HUDEP-2 (cell line): ENCODE data around the gene NECAB2.

Experiments used
- DNase-seq, 76 experiments: peaks; one replicate each; lab custom pipeline; 2025; ENCODE audit not compliant: unreplicated experiment in 76 of 76; lab: John Stamatoyannopoulos, UW

The NECAB2 gene

GRCh38 chr16:83951544-83951943 lies 16.5 kb upstream of the NECAB2 start:
- no peak for DNase-seq

GRCh38 chr16:83952587-83952939 lies 15.5 kb upstream of the NECAB2 start:
- no peak for DNase-seq

GRCh38 chr16:83952940-83953795 lies 14.9 kb upstream of the NECAB2 start, which contains the start of gene OSGIN1:
Gene OSGIN1, plus strand, starts transcription at chr16:83953240. Its CDS starts 4,432 bp downstream, at chr16:83957672.
- DNase-seq = peak in 74 of 76 experiments; percentile 15 to 88 (median 68)

DNA sequence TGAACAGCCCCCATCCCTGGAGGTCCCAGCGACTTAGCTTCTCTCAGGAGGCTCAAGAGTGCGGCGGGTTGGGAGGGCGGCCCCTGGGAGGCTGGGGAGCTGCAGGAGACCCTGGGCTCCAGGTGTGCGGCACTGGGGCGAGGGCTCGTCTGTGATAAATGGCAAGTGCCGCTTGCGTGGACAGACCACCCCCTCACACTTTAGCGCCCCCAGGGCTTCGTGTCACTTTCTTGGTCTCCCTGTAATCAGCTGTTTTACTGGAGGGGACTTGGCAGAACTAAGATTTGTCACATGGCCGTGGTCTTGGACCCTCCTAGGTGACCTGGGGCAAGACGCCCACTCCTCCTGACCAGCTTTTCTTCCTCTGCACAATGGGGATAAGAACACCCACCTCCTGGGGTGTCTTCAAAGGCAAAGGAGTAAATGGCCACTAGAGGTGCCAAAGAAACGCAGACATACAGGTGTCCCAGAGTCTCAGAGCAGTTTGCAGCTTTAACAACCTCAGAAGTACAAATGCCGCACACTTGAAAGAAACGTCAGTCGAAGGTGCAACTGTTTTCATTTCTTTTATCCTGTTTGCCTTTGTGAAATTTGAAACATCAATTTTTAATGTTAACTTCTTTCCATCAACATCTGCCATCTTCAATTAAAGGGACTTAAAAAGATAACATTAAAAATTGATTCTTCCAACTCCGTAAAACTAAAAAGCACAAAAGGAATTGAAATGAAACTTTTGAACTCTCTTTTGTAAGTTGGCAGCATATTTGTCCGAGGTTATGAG lies 14.1 kb upstream of the NECAB2 start:
- peak in 20 of 76 experiments; percentile 2 to 42 (median 18) for DNase-seq

GRCh38 chr16:83954577-83955016 lies 13.4 kb upstream of the NECAB2 start:
- no peak for DNase-seq

- DNase-seq = no peak
Measured at GRCh38 chr16:83955218-83956130, 12.6 kb upstream of the NECAB2 start.

DNA sequence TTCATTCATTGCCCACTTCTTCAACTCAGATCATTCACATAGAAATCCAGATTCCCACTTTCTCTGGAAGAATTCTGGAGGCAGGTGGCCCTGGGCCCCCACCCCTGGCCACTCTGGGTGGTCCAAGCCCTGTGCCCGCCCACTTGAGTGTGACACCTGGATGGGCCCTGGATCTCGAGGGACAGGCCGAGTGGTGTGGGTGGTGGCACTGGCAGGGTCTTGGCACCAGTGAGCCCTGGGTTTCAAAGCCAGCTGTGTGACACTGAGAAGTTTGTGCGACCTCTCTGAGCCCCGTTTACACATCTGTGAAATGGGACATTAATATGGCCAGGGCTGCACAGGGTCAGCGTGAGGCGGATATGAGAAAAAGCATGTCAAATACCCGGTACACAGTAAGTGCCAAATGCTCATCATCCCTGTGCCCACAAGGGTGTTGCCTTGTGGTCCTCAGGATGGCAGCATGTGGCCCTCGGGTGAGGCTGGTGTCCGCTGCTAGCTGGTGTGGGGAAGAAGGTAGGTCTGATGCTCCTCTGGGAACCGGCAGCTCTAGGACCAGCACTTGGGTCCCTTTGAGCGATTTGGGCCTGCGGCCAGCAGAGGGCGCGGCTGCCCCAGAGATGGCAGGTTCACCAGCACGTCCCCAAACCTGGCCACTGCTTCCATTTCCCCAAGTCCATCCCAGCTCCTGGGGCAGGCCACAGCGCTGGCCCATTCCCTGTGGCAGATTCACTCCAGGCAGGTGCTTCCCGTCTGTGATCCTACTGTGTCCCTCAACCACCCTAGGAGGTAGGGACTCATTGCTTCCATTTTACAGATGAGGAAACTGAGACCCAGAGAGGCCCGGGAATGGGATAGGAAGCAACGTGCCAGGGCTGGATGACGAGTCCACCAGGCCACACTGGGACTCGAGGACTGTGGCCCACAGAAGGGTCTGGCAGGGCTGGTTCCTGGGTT lies 11.4 kb upstream of the NECAB2 start:
- DNase-seq = peak in 71 of 76 experiments; percentile 3 to 84 (median 61)

GRCh38 chr16:83957296-83957855 lies 10.7 kb upstream of the NECAB2 start:
- DNase-seq = no peak

DNA sequence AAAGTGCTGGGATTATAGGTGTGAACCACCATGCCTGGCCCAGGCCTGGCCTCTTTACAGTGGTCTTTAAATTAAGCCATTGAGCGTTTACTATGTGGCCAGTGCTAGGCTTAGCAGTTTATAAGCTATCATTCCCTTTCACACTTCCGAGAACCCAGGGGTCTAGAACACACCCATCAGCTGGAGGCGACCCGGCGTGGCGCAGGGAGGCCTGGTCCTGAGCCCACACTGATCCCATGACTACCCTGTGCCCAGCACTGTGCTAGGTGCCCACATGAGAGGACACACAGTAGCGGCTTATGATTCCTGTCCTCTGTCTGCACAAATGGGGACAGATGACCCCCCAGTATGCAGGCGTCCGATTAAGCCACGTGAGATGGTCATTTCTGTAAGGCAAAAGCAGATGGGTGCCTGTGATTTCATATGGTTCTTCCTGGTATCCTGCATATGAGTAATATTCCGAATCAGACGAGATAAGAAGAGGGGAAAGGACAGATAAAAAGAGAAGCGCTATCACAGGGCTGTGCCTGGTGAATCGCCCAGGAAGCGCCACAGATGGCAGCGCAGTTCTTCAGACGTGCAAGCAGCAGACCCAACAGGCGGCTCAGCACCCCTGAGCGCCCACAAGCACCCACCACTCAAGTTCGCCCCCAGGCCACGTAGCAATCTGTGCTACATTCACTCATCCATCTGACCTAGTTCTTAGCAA lies 9.8 kb upstream of the NECAB2 start:
- peak in 32 of 76 experiments; percentile 6 to 60 (median 26) for DNase-seq

DNA sequence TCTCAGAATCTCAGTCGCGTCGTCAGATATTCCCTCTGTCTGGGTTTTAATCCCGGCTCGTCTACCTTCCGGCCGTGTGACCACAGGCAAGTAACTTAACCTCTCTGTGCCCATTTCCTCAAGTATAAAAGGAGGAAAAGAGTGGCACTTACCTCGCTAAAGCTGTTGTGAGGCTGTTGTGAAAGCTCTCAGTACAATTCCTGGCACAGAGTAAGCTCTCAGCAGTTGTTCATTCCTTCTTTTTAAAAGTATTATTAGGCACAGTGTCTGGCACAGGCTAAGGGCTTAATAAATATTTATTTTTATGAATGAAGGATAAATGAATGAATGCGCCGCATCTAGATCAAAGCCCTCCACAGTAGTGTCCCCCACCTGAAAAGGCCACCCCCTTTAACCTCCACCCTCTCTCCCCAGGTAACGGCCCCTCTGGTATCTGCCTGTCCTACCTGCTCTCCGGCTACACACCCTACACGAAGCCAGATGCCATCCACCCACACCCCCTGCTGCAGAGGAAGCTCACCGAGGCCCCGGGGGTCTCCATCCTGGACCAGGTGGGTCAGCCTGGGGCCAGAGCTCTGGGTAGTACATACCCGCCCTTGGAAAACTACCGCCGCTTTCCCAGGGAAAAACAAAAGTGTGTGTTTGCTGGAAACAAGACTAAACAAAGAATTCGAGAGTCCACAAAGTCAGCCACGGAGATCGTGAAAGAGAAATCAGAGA lies 9.0 kb upstream of the NECAB2 start:
- DNase-seq = no peak

DNA sequence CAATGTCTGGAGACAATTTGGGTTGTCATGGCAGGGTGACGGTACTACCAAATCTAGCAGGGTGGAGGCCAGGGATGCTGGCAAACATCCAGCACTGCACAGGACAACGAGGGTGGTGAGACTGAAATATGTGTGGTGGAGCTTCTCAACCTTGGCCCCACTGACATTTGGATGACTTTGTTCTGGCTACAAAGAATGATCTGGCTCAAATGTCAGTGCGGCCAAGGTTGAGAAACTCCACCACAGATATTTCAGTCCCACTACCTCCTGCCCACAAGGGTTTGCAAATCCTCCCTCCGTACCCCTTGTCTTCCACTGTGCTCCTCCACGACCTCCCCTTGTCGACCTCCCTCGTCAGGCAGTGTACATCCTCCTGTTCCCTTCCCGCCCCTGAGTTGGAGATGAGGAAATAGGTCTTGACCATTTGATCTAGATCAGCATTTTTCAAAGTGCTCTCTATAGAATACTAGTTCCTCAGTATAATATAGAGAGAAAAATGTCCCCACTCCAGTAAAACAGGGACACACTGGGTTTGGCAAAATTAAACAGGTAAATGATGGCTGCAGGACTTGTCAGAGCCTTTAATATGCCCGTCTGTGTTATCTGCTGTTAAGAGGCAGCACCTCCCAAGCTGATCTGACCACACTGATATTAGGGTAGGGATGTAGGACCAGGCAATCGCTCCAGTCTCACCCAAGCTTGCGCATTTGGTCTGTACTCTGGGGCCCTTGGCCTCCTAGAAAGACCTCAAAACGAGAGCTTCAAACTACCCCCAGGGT lies 8.2 kb upstream of the NECAB2 start:
- no peak for DNase-seq

- no peak for DNase-seq
Measured at GRCh38 chr16:83960521-83961249, 7.4 kb upstream of the NECAB2 start.

DNA sequence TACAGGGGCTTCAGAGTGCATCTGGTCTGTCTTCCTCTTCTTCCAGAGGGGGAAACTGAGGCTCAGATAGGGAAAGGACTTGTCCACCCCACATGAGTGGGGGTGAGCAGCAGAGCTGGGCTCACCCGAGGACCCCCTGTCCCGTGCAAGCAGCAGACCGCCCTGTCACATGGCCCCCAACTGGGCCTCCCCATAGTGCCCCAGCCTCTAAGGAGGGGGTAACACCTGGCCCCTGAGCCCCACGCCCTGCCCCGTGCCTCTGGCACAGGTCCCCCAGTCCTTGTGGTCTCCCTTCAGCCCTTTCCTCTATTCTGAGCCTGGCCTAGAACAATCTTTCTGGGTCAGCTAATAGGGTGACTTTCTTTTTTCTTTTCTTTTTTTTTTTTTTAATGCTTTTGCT lies 6.5 kb upstream of the NECAB2 start:
- DNase-seq = no peak

GRCh38 chr16:83963277-83964119 lies 4.5 kb upstream of the NECAB2 start:
- no peak for DNase-seq

DNA sequence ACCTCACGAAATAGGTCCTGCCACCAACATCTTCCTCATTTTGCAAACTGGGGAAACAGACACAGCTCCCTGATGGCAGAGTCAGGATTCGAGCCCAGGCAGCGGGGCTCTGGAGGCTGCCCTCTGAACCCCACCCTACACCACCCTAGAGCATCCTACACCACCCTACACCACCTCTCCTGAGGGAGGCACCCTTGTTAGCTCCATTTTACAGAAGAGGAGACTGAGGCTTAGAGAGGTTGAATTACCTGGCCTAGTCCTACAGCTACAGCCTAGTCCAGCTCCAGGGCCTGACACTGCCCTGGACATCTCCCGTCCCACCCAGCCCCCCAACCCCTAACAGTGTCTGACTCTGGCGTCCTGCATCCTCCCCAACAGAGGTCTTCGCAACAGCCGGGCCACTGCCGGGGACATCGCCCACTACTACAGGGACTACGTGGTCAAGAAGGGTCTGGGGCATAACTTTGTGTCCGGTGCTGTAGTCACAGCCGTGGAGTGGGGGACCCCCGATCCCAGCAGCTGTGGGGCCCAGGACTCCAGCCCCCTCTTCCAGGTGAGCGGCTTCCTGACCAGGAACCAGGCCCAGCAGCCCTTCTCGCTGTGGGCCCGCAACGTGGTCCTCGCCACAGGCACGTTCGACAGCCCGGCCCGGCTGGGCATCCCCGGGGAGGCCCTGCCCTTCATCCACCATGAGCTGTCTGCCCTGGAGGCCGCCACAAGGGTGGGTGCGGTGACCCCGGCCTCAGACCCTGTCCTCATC lies 3.2 kb upstream of the NECAB2 start:
- no peak for DNase-seq
